Hepatocyte (in vitro differentiated cells): ENCODE results near the gene SCAI. TPM values are rescaled to one million over a fixed set of nuclear protein-coding genes. Genes with fewer than 3 reads are reported as not detected.

ENCODE experiments used
- DNase-seq: peaks from one replicate; pipeline ENCODE4 v3.0.0-alpha.2; 2016; ENCODE audit warnings: low spot score
- H2AFZ ChIP-seq: fragments of 200-600 bp; sonication (generic); 2 replicates; pipeline ENCODE4 v1.6.0; 2016; ENCODE audit warnings: antibody characterized with exemption, mild to moderate bottlenecking
- H3K27ac ChIP-seq: fragments of 200-600 bp; sonication (generic); 2 replicates; pipeline ENCODE4 v1.5.1; 2016; ENCODE audit warnings: mild to moderate bottlenecking
- H3K27me3 ChIP-seq: fragments of 200-600 bp; sonication (generic); 2 replicates; pipeline ENCODE4 v1.6.1; 2016
- H3K36me3 ChIP-seq: fragments of 200-600 bp; sonication (generic); replicated peaks from 2 replicates; pipeline ENCODE4 v1.5.1; 2016; ENCODE audit warnings: low read depth; ENCODE audit not compliant: insufficient read depth
- H3K4me1 ChIP-seq: fragments of 200-600 bp; sonication (generic); 2 replicates; pipeline ENCODE4 v1.5.1; 2016; ENCODE audit warnings: mild to moderate bottlenecking, moderate library complexity; ENCODE audit not compliant: insufficient read depth
- H3K4me2 ChIP-seq: fragments of 200-600 bp; sonication (generic); 2 replicates; pipeline ENCODE4 v1.6.0; 2016
- H3K4me3 ChIP-seq: fragments of 200-600 bp; sonication (generic); 2 replicates; pipeline ENCODE4 v1.5.1; 2016; ENCODE audit warnings: mild to moderate bottlenecking
- H3K79me2 ChIP-seq: fragments of 200-600 bp; sonication (generic); 2 replicates; pipeline ENCODE4 v1.6.0; 2017; ENCODE audit warnings: mild to moderate bottlenecking
- H3K9me2 ChIP-seq: fragments of 200-600 bp; sonication (generic); replicated peaks from 2 replicates; pipeline ENCODE4 v1.6.0; 2017; ENCODE audit warnings: mild to moderate bottlenecking; ENCODE audit not compliant: insufficient read depth
- H3K9me3 ChIP-seq: fragments of 200-600 bp; sonication (generic); 2 replicates; pipeline ENCODE4 v1.5.1; 2016; ENCODE audit warnings: low read depth, mild to moderate bottlenecking
- H4K20me1 ChIP-seq: fragments of 200-600 bp; sonication (generic); 2 replicates; pipeline ENCODE4 v1.6.0; 2016; ENCODE audit warnings: mild to moderate bottlenecking; ENCODE audit not compliant: insufficient read depth, poor library complexity, severe bottlenecking
- CTCF ChIP-seq: fragments of 200-600 bp; sonication (generic); IDR thresholded peaks from 2 replicates; pipeline ENCODE4 v1.5.1; 2016; ENCODE audit warnings: antibody characterized with exemption, mild to moderate bottlenecking; ENCODE audit not compliant: poor library complexity
- EZH2 ChIP-seq: fragments of 200-600 bp; sonication (generic); IDR thresholded peaks from 2 replicates; pipeline ENCODE4 v1.6.1; 2016; ENCODE audit warnings: antibody characterized with exemption, mild to moderate bottlenecking, borderline replicate concordance
- EZH2phosphoT487 ChIP-seq: fragments of 200-600 bp; sonication (generic); IDR thresholded peaks from one replicate; pipeline ENCODE4 v1.6.1; 2018; ENCODE audit warnings: antibody characterized with exemption, mild to moderate bottlenecking, low read depth, moderate library complexity; ENCODE audit not compliant: unreplicated experiment, severe bottlenecking
- WGBS: methylation state at CpG from one replicate; pipeline ENCODE4 v1.1.6; 2016; ENCODE audit warnings: low lambda C conversion rate; ENCODE audit errors: missing lambda C conversion rate; 5-methylcytosine and 5-hydroxymethylcytosine counted together
- polyA plus RNA-seq: library from polyadenylated mRNA; unstranded; fragments of >200 nt; fragmentation: Nextera tagmentation; extraction: Ambion mirVana; gene quantifications from 2 replicates; pipeline ENCODE4 v1.2.1, GENCODE V29; 2016
- total RNA-seq: library from RNA; depleted of rRNA; stranded (reverse); fragments of >200 nt; gene quantifications from 2 replicates; pipeline ENCODE4 v1.2.3, GENCODE V29; 2014

The SCAI gene
- total and polyA plus RNA-seq, 2 experiments from 2014 or later: 0.97 to 10.5 TPM

- Histone ChIP-seq H3K9me2 (no peaks in the 10 kb centered on the region), H3K36me3 (no peaks in the 10 kb centered on the region), H3K27me3 (no peaks in the 10 kb centered on the region), H3K27ac (no peak overlapping the region), H3K4me1 (no peaks in the 10 kb centered on the region), H3K9me3 (no peaks in the 10 kb centered on the region), H2AFZ (no peak overlapping the region), H4K20me1 (no peaks in the 10 kb centered on the region), H3K4me3 (no peak overlapping the region), H3K4me2 (no peak overlapping the region), H3K79me2 (no peaks in the 10 kb centered on the region)
- no peak for DNase-seq
- no peak for TF ChIP-seq CTCF
- no peak for TF ChIP-seq EZH2
- TF ChIP-seq EZH2phosphoT487: no peak
- 96% methylated on average over 5 of the region's 5 CpGs for WGBS
Observed at GRCh38 chr9:124914753-124915405, 228.4 kb downstream of the SCAI start.

- WGBS: 95% methylated on average over 2 of the region's 2 CpGs
- H3K27me3 ChIP-seq: no peaks in the 10 kb centered on the region
- no peak overlapping the region for H3K27ac ChIP-seq
- H3K79me2 ChIP-seq: no peaks in the 10 kb centered on the region
- DNase-seq: no peak
- no peaks in the 10 kb centered on the region for H3K9me2 ChIP-seq
- no peaks in the 10 kb centered on the region for H4K20me1 ChIP-seq
- no peak overlapping the region for H3K4me2 ChIP-seq
- H3K4me3 ChIP-seq: no peak overlapping the region
- H3K4me1 ChIP-seq: no peaks in the 10 kb centered on the region
- no peaks in the 10 kb centered on the region for H3K36me3 ChIP-seq
- no peak overlapping the region for H2AFZ ChIP-seq
- no peaks in the 10 kb centered on the region for H3K9me3 ChIP-seq
- TF ChIP-seq EZH2phosphoT487 (no peak), CTCF (no peak), EZH2 (no peak)
Observed at GRCh38 chr9:124913378-124913777, 229.9 kb downstream of the SCAI start.

GRCh38 chr9:124911766-124912165 lies 231.6 kb downstream of the SCAI start:
- H3K36me3 ChIP-seq: no peaks in the 10 kb centered on the region

More at GRCh38 chr9:124911766-124912165, 231.6 kb downstream of the SCAI start:
- H3K4me1 ChIP-seq: peaks cover 8% of the 10 kb centered on the region
- H3K9me2 ChIP-seq: no peaks in the 10 kb centered on the region
- H3K4me2 ChIP-seq: no peak overlapping the region
- no peak overlapping the region for H3K4me3 ChIP-seq
- TF ChIP-seq CTCF: no peak
- TF ChIP-seq EZH2: no peak
- no peaks in the 10 kb centered on the region for H3K9me3 ChIP-seq
- no peak overlapping the region for H3K27ac ChIP-seq
- H4K20me1 ChIP-seq: no peaks in the 10 kb centered on the region
- no peaks in the 10 kb centered on the region for H3K27me3 ChIP-seq
- H3K79me2 ChIP-seq: no peaks in the 10 kb centered on the region
- DNase-seq: no peak
- 96% methylated on average over 1 of the region's 1 CpG for WGBS
- no peak overlapping the region for H2AFZ ChIP-seq
